Activated T-cell treated with anti-CD3 and anti-CD28 coated beads, Interleukin-2, amount 50 U/mL, for 1 hour (primary cell): ENCODE results near the gene RELB.
"Not testable (repeated sequence)": the region's sequence is repeated elsewhere in the genome, so short reads cannot be mapped to it uniquely, and the experiment has no call there.

ENCODE experiments used
- DNase-seq: peaks from one replicate; pipeline ENCODE4 v3.0.0-alpha.2; 2020

Gene RELB

DNA sequence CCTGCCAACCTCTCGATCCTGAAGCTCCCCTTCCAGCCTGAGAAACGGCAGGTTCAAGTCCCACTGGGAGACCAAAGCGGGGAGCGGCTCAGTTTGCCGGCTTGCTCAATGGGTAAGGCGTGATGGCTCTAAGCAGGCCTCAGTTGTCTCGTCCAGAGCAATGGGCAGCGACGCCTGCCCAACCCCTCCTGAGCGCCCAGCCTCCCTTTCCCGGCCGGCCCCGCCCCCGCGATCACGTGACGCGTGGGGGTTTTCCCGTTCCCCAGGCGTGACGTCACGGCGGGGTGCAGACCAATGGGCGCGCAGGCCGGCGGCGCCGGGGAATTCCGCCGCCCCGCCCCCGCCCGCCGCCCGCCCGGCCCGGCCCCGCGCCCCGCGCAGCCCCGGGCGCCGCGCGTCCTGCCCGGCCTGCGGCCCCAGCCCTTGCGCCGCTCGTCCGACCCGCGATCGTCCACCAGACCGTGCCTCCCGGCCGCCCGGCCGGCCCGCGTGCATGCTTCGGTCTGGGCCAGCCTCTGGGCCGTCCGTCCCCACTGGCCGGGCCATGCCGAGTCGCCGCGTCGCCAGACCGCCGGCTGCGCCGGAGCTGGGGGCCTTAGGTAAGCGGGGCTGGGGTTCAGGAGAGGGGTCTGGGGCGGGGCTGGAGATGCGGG, at the start of gene RELB:
Gene RELB (plus strand): TSS at position 378 of the 653 bp plus-strand sequence. CDS start 116 bp downstream, at position 494.
- DNase-seq = peak; percentile 99

GRCh38 chr19:44954278-44954648, 47.0 kb upstream of the RELB start:
- DNase-seq = no peak

- DNase-seq = peak; percentile 93
These were observed 46.4 kb upstream of the RELB start, which contains the start of gene CLPTM1 for GRCh38 chr19:44954649-44955504. Gene CLPTM1 (plus strand): TSS chr19:44955380. CDS start chr19:44955396, 16 bp downstream.

DNA sequence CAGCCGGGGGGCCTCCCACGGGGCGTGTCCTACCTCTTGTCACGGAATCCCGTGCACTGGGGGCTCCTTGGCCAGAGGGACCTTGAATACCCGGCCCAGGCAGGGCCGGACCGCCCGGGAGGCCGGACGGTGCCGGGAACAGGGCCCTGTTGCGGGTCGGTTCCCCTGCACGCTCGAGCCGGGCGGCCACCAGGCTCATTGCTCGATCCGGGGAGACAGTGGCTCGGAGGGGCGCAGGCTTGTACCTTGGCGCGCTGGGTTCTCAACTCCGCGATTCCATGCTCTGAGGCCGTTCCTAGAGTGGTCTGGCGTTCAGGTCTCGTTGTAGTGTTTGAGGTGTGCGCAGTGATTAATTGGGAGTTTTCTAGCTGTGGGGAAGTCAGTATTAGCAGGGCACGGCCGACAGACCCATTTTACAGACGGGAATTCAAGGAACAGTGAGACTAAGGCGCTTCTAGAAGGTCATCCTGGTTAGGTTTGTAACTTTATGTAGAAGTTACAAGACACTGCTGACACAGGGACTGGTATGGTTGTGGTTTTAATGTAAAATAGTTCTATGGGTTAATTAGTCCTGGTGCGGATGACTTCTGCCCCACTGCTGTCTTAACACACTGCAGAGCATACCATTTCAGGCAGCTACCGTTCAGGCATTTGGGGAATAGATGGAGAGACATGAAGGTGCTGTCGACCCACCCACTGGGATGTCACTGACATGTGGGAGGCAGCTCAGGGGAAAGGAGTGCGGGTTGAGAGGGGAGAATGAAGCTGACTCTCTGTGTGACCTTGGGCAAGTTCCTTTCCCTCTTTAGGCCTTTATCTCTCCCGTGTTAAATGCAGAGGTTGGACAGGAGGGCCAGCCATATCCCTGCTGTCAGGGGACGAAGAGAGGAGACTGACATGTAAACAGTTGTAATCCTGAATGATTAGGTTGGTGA, 45.5 kb upstream of the RELB start:
- DNase-seq = no peak

GRCh38 chr19:44957526-44957925, 43.7 kb upstream of the RELB start:
- no peak for DNase-seq

- no peak for DNase-seq
These were observed 43.2 kb upstream of the RELB start for GRCh38 chr19:44958090-44958489.

DNA sequence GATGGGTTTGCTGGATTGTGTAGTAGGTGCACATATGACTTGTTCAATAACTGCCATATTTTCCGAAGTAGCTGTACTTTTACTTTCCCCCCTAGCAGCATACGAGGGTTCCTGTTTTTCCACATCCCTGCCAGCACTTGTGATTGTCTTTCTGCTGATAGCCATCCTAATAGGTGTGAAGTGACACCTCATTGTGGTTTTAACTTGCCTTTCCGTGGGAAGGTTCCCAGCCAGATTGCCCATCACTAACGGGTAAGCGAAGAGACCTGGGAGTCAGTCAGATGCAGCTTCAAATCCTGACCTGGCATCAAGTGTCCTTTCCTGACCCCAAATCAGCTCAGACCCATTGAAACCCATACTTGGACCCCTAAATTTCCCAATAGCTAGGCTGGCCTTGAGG, 41.6 kb upstream of the RELB start:
- no peak for DNase-seq

- no peak for DNase-seq
These were observed 40.1 kb upstream of the RELB start for GRCh38 chr19:44960906-44961728.

- no peak for DNase-seq
These were observed 39.4 kb upstream of the RELB start for GRCh38 chr19:44961821-44962220.

GRCh38 chr19:44968118-44968517, 33.1 kb upstream of the RELB start:
- no peak for DNase-seq

- DNase-seq = no peak
These were observed 32.6 kb upstream of the RELB start for GRCh38 chr19:44968670-44969069.

GRCh38 chr19:44969437-44969836, 31.8 kb upstream of the RELB start:
- DNase-seq = no peak

- DNase-seq = not testable (repeated sequence)
These were observed 29.8 kb upstream of the RELB start for GRCh38 chr19:44971451-44971850.

DNA sequence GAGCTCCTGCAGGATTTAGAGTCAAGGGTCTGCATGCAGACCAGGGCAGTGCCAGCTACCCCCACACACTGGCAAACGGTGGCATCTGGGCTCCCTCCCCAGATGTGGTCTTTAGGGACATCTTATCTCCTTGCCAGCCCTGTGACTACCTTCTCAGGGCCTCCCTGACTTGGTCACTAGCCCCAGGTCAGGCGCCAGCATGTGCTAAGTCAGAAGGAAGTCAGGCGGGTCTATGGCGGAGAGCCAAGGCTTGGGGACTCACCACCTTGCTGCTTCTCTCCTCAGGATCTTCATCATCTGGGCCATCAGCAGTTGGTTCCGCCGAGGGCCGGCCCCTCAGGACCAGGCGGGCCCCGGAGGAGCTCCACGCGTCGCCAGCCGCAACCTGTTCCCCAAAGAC, 28.5 kb upstream of the RELB start:
- no peak for DNase-seq

GRCh38 chr19:44973982-44974735, 27.1 kb upstream of the RELB start:
- no peak for DNase-seq

DNA sequence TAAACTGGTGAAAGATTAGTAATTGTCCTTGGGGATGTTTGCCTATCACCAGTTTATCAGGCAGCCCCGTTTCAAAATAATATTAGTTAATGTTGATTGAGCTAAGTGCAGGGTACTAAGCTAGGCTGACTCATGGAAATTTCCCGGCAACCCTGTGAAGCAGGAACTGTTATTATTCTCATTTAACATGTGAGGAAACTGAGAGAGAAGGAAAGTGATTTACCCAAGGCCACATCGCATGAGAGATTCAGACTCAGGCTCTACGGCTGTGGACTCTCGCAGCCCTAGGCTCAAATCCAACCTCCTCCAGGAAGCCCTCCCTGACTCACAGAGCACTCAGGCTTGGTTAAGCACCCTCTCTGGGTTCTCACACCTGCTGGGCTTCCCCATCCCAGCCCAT, 26.4 kb upstream of the RELB start:
- DNase-seq = no peak

DNA sequence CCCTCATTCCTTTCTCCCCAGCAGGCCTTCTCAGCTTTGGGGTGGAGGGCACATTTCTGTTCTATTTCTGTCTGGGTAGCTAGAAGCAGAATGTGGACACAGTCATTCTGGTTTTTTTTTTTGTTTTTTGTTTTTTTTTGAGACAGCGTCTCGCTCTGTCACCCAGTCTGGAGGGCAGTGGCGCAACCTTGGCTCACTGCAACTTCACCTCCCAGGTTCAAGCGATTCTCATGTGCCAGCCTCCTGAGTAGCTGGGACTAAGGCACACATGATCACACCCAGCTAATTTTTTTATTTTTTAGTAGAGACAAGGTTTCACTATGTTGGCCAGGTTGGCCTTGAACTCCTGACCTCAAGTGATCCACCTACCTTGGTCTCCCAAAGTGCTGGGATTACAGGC, 25.8 kb upstream of the RELB start:
- DNase-seq = no peak

GRCh38 chr19:44984005-44984404, 17.3 kb upstream of the RELB start:
- no peak for DNase-seq

- DNase-seq = no peak
These were observed 15.8 kb upstream of the RELB start for GRCh38 chr19:44985445-44985844.

- no peak for DNase-seq
These were observed 14.9 kb upstream of the RELB start for GRCh38 chr19:44986389-44986788.

GRCh38 chr19:44987148-44987675, 14.1 kb upstream of the RELB start:
- no peak for DNase-seq
